Measurements from ENCODE around the gene SMU1. TPM values are rescaled to one million over a fixed set of nuclear protein-coding genes. Genes with fewer than 3 reads are reported as not detected.

Gene SMU1
- total RNA-seq, 1 experiment from 2014 or later: 30.5 TPM

- ChIA-PET POLR2A (no interaction called here), CTCF (no interaction called here), RAD21 (ENCODE audit: low non-redundant PET in 1 of 2, low total read pairs in 2 of 2, uncharacterized antibody in 2 of 2, unreplicated experiment in 2 of 2) (no interaction called here)
- Histone ChIP-seq H3K4me2 (ENCODE audit: low read length) (no peak overlapping the region), H3K9me3 (ENCODE audit: control insufficient read depth in 1 of 2, insufficient read depth in 1 of 2, low read depth in 1 of 2, low read length in 2 of 2) (no peaks in the 10 kb centered on the region), H3K4me3 (replicated peaks in 1 of 2; ENCODE audit: low read depth in 1 of 2, low read length in 2 of 2) (no peak overlapping the region), H3K27me3 (ENCODE audit: insufficient read depth, low read length) (no peaks in the 10 kb centered on the region), H3K79me2 (ENCODE audit: insufficient read depth, low read length) (0 out of 2 replicates have a peak, but pooled peaks cover 4% of the 10 kb centered on the region), H2AFZ (ENCODE audit: low read depth, low read length, poor library complexity, severe bottlenecking) (no peak overlapping the region), H3K9ac (ENCODE audit: low read length) (no peak overlapping the region), H4K20me1 (ENCODE audit: insufficient read depth) (no peaks in the 10 kb centered on the region), H3K9me2 (ENCODE audit: insufficient read depth) (no peaks in the 10 kb centered on the region), H3K4me1 (ENCODE audit: control insufficient read depth in 1 of 2, insufficient read depth in 2 of 2, low read length in 2 of 2) (no peaks in the 10 kb centered on the region), H3K36me3 (ENCODE audit: control insufficient read depth in 1 of 2, insufficient read depth in 2 of 2, low read length in 2 of 2) (peaks cover 7 to 19% of the 10 kb centered on the region in 2 experiments), H3K27ac (ENCODE audit: low read depth, low read length) (no peak overlapping the region)
- DNase-seq (ENCODE audit: low read depth, low spot score): no peak
- ATAC-seq: no peak
- intact Hi-C loops (cut with micrococcal nuclease): no loop called here
- BruUV-seq (replicated peaks): no TSS peak
- TF ChIP-seq MAX (IDR thresholded peaks at IDR 0.05) (no peak), SIN3A (IDR thresholded peaks at IDR 0.05; ENCODE audit: low read depth) (no peak), ZBTB33 (IDR thresholded peaks at IDR 0.05; ENCODE audit: extremely low read depth, insufficient replicate concordance, low read length) (no peak), POLR2AphosphoS5 (IDR thresholded peaks at IDR 0.05; ENCODE audit: low read depth, low read length) (no peak), YY1 (IDR thresholded peaks at IDR 0.05; ENCODE audit: extremely low read depth, insufficient replicate concordance, low read depth, low read length) (no peak), ZNF274 (IDR thresholded peaks at IDR 0.05; ENCODE audit: low read depth, low read length) (no peak), CTCF (IDR thresholded peaks at IDR 0.05 in 2 of 3, conservative IDR thresholded peaks at IDR 0.05 in 1 of 3; ENCODE audit: borderline replicate concordance in 1 of 3, insufficient read depth in 1 of 3, low read depth in 2 of 3, low read length in 2 of 3) (no peak), SRF (IDR thresholded peaks at IDR 0.05; ENCODE audit: low read depth) (no peak), EZH2 (IDR thresholded peaks at IDR 0.05) (no peak), CEBPB (IDR thresholded peaks at IDR 0.05; ENCODE audit: low read depth) (no peak), ATF3 (IDR thresholded peaks at IDR 0.05) (no peak), REST (IDR thresholded peaks at IDR 0.05; ENCODE audit: low read depth) (no peak), EZH2phosphoT487 (IDR thresholded peaks at IDR 0.05; ENCODE audit: borderline replicate concordance) (no peak), TCF7L2 (IDR thresholded peaks at IDR 0.05; ENCODE audit: borderline replicate concordance, extremely low read depth, insufficient read depth, insufficient read length) (no peak), RAD21 (IDR thresholded peaks at IDR 0.05; ENCODE audit: low read depth) (no peak), FOSL1 (IDR thresholded peaks at IDR 0.05; ENCODE audit: low read depth) (no peak)
These were observed 32.3 kb downstream of the SMU1 start for GRCh38 chr9:33044162-33044673.

Measured in HCT116 (cell line).